OCI-LY1 (cell line): ENCODE results near the gene AR.

Experiments used
- H2AFZ ChIP-seq: fragments of 200-600 bp; sonication (generic), shearing (Covaris generic); 2 replicates; pipeline ENCODE4 v1.6.0; 2014; ENCODE audit warnings: antibody characterized with exemption, mild to moderate bottlenecking, low read length
- H3F3A ChIP-seq: fragments of 200-600 bp; sonication (generic), shearing (Covaris generic); 2 replicates; pipeline ENCODE4 v1.6.0; 2014; ENCODE audit warnings: mild to moderate bottlenecking, antibody characterized with exemption, low read length, moderate library complexity; ENCODE audit not compliant: insufficient read depth
- H3K27ac ChIP-seq: fragments of 200-600 bp; sonication (generic); 2 replicates; pipeline ENCODE4 v1.5.1; 2014; ENCODE audit warnings: low read length, mixed run types, mild to moderate bottlenecking, low read depth; ENCODE audit not compliant: poor library complexity, severe bottlenecking
- H3K27me3 ChIP-seq: fragments of 200-600 bp; sonication (generic); 2 replicates; pipeline ENCODE4 v1.6.0; 2014; ENCODE audit warnings: antibody characterized with exemption, mild to moderate bottlenecking, low read length, moderate library complexity; ENCODE audit not compliant: insufficient read depth
- H3K36me3 ChIP-seq: fragments of 200-600 bp; sonication (generic); 2 replicates; pipeline ENCODE4 v1.6.1; 2014; ENCODE audit warnings: mild to moderate bottlenecking, antibody characterized with exemption, low read length, moderate library complexity, mixed read lengths; ENCODE audit not compliant: insufficient read depth
- H3K4me1 ChIP-seq: fragments of 200-600 bp; sonication (generic); 2 replicates; pipeline ENCODE4 v1.5.1; 2014; ENCODE audit warnings: mild to moderate bottlenecking, low read length, moderate library complexity; ENCODE audit not compliant: insufficient read depth, severe bottlenecking
- H3K4me2 ChIP-seq: fragments of 200-600 bp; sonication (generic), shearing (Covaris generic); 2 replicates; pipeline ENCODE4 v1.6.1; 2014; ENCODE audit warnings: low read length
- H3K4me3 ChIP-seq: fragments of 200-600 bp; sonication (generic); 2 replicates; pipeline ENCODE4 v1.5.1; 2014; ENCODE audit warnings: low read length, low read depth, mild to moderate bottlenecking, mixed read lengths; ENCODE audit not compliant: poor library complexity, severe bottlenecking
- H3K79me2 ChIP-seq: fragments of 200-600 bp; shearing (Covaris generic); 2 replicates; pipeline ENCODE4 v1.6.1; 2016; ENCODE audit warnings: mixed run types, low read length, mixed read lengths; ENCODE audit not compliant: insufficient read depth
- H3K9ac ChIP-seq: fragments of 200-600 bp; sonication (generic), shearing (Covaris generic); 2 replicates; pipeline ENCODE4 v1.6.1; 2014; ENCODE audit warnings: mild to moderate bottlenecking, low read length, mixed read lengths
- H3K9me2 ChIP-seq: fragments of 200-600 bp; sonication (generic), shearing (Covaris generic); 2 replicates; pipeline ENCODE4 v1.6.1; 2014; ENCODE audit warnings: low read depth, mild to moderate bottlenecking, low read length, mixed read lengths
- H3K9me3 ChIP-seq: fragments of 200-600 bp; shearing (Covaris generic); 2 replicates; pipeline ENCODE4 v1.6.1; 2014; ENCODE audit warnings: low read length, mixed read lengths
- H4K20me1 ChIP-seq: fragments of 200-600 bp; sonication (generic), shearing (Covaris generic); 2 replicates; pipeline ENCODE4 v1.6.0; 2016; ENCODE audit warnings: mild to moderate bottlenecking, low read length; ENCODE audit not compliant: insufficient read depth
- CTCF ChIP-seq: fragments of 200-600 bp; sonication (generic), shearing (Covaris generic); IDR thresholded peaks from 2 replicates; pipeline ENCODE4 v1.5.1; 2017; ENCODE audit warnings: mild to moderate bottlenecking, antibody characterized with exemption, low read length, moderate library complexity, mixed read lengths
- EZH2 ChIP-seq: fragments of 200-600 bp; sonication (generic), shearing (Covaris generic); IDR thresholded peaks from 2 replicates; pipeline ENCODE4 v1.8.0; 2017; ENCODE audit warnings: borderline replicate concordance, mixed run types, mild to moderate bottlenecking, antibody characterized with exemption, low read length, moderate library complexity, mixed read lengths

Gene AR

DNA sequence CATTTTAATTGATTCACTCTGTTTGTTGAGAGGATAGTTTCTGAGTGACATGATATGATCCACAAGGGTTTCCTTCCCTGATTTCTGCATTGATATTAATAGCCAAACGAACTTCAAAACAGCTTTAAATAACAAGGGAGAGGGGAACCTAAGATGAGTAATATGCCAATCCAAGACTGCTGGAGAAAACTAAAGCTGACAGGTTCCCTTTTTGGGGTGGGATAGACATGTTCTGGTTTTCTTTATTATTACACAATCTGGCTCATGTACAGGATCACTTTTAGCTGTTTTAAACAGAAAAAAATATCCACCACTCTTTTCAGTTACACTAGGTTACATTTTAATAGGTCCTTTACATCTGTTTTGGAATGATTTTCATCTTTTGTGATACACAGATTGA, 182.2 kb downstream of the AR start:
- Histone ChIP-seq H3K4me3 (no peak overlapping the region), H3K79me2 (no peaks in the 10 kb centered on the region), H3K9ac (no peak overlapping the region), H3K4me1 (no peaks in the 10 kb centered on the region), H3K27me3 (no peaks in the 10 kb centered on the region), H2AFZ (no peak overlapping the region), H3F3A (no peaks in the 10 kb centered on the region), H3K9me2 (no peaks in the 10 kb centered on the region), H3K9me3 (no peaks in the 10 kb centered on the region), H3K27ac (no peak overlapping the region), H4K20me1 (no peaks in the 10 kb centered on the region), H3K4me2 (no peak overlapping the region), H3K36me3 (no peaks in the 10 kb centered on the region)
- TF ChIP-seq CTCF (no peak), EZH2 (no peak)

DNA sequence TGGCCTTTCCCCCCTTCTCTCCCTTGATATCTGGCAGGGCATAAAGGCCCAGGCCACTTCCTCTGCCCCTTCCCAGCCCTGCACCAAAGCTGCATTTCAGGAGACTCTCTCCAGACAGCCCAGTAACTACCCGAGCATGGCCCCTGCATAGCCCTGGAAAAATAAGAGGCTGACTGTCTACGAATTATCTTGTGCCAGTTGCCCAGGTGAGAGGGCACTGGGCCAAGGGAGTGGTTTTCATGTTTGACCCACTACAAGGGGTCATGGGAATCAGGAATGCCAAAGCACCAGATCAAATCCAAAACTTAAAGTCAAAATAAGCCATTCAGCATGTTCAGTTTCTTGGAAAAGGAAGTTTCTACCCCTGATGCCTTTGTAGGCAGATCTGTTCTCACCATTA, 183.8 kb downstream of the AR start:
- no peaks in the 10 kb centered on the region for H3K9me2 ChIP-seq
- H3K27ac ChIP-seq = no peak overlapping the region
- H3K4me3 ChIP-seq = no peak overlapping the region
- H3K4me1 ChIP-seq = no peaks in the 10 kb centered on the region
- H3K79me2 ChIP-seq = no peaks in the 10 kb centered on the region
- no peak overlapping the region for H3K4me2 ChIP-seq
- H4K20me1 ChIP-seq = no peaks in the 10 kb centered on the region
- H3K9me3 ChIP-seq = no peaks in the 10 kb centered on the region
- TF ChIP-seq EZH2 = no peak
- no peak for TF ChIP-seq CTCF
- H3K27me3 ChIP-seq = no peaks in the 10 kb centered on the region
- H2AFZ ChIP-seq = no peak overlapping the region
- H3F3A ChIP-seq = no peaks in the 10 kb centered on the region
- H3K36me3 ChIP-seq = no peaks in the 10 kb centered on the region
- no peak overlapping the region for H3K9ac ChIP-seq

DNA sequence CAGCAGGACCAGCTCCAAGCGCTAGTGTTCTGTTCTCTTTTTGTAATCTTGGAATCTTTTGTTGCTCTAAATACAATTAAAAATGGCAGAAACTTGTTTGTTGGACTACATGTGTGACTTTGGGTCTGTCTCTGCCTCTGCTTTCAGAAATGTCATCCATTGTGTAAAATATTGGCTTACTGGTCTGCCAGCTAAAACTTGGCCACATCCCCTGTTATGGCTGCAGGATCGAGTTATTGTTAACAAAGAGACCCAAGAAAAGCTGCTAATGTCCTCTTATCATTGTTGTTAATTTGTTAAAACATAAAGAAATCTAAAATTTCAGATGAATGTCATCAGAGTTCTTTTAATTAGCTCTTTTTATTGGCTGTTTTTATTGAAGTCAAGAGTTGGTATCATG, 186.5 kb downstream of the AR start:
- Histone ChIP-seq H4K20me1 (no peaks in the 10 kb centered on the region), H3K9me3 (no peaks in the 10 kb centered on the region), H3K79me2 (no peaks in the 10 kb centered on the region), H3K4me2 (no peak overlapping the region), H3K27ac (no peak overlapping the region), H3K4me1 (no peaks in the 10 kb centered on the region), H3F3A (no peaks in the 10 kb centered on the region), H3K4me3 (no peak overlapping the region), H3K9me2 (no peaks in the 10 kb centered on the region), H3K9ac (no peak overlapping the region), H2AFZ (no peak overlapping the region), H3K36me3 (no peaks in the 10 kb centered on the region), H3K27me3 (no peaks in the 10 kb centered on the region)
- no peak for TF ChIP-seq CTCF
- TF ChIP-seq EZH2 = no peak
